HG02852 (cell line): Measurements from ENCODE around the gene RAB37.

Experiments used
- ATAC-seq: cut with Tn5 transposase; IDR thresholded peaks from one replicate; pipeline ENCODE4 v1.9.1; 2021; ENCODE audit warnings: mild to moderate bottlenecking, moderate library complexity; ENCODE audit not compliant: unreplicated experiment

Gene RAB37

GRCh38 chr17:74776990-74777389 is 39.9 kb downstream of the RAB37 start:
- ATAC-seq = no peak

GRCh38 chr17:74777901-74778515 is 41.0 kb downstream of the RAB37 start:
- ATAC-seq = no peak

GRCh38 chr17:74778960-74779359 is 41.9 kb downstream of the RAB37 start:
- ATAC-seq = no peak

DNA sequence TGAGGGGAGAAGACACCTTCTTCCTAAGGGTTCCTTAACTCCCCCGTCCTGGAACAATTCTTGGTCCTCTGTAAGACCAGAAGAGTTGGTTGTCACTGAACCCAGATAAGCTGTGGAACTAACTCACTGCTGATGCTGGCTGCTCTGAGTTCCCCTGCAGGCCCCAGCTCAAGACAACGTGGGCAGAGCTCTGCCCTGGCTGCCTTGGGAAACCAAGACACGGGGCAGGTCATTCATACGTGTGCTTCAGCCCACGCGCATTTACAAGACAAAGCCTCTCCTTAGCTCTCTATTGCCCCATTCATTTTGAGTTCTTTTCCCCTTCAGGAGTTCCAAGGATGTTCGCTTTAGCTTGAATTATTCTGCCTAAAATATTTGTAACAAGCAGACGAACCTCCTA is 42.4 kb downstream of the RAB37 start:
- no peak for ATAC-seq

- ATAC-seq = peak; percentile 58
Observed at GRCh38 chr17:74779948-74780400, 42.9 kb downstream of the RAB37 start.

DNA sequence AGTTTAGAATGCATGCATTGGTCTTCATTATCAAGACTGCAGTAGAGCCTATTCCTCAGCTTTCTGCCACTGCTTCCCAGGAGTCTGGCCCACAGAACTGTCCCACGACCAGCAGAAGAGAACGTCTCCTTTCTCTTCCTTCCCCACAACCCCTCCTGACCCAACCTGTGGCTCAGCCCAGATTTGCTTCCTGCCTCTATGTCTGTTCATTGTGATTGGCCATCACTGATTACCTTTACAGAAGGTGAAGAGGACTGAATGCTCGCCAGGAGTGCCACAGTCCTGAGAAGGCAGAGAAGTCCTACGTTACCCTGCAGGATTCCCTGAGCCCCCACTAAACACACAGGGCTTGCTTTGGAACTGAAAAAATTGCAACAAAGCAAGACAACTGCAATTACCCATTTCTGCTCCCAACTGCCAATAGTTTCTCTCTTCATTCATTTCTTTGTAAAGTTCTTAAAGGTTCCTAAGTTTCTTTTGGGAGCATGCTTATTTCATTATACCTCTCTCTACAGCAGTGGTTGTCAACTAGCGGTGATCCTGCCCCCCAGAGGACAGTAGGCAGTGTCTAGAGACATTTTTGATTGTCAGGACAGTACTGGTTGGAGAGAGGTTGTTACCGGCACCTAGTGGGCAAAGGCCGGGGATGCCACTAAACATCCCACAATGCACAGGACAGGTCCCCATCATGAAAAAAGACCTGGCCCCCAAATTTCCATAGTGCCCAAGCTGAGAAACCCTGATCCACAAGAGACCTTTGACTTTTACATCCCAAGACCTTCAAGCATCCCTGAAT is 43.6 kb downstream of the RAB37 start:
- no peak for ATAC-seq

DNA sequence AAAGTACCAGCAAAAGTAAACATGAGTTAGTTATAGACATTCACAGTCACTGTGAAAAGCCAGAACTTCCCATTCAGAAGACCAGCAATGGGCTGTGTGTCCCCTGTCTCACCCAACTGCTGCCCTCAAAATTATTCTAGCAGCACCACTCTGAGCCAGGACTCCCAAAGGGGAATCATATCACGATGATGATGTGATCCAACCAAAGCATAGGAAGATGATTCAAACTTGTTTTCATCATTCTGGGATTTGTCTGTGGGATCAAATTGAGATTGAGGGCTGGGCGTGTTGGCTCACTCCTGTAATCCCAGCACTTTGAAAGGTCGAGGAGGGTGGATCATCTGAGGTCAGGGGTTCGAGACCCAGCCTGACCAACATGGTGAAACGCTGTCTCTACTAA is 45.5 kb downstream of the RAB37 start:
- ATAC-seq = no peak

DNA sequence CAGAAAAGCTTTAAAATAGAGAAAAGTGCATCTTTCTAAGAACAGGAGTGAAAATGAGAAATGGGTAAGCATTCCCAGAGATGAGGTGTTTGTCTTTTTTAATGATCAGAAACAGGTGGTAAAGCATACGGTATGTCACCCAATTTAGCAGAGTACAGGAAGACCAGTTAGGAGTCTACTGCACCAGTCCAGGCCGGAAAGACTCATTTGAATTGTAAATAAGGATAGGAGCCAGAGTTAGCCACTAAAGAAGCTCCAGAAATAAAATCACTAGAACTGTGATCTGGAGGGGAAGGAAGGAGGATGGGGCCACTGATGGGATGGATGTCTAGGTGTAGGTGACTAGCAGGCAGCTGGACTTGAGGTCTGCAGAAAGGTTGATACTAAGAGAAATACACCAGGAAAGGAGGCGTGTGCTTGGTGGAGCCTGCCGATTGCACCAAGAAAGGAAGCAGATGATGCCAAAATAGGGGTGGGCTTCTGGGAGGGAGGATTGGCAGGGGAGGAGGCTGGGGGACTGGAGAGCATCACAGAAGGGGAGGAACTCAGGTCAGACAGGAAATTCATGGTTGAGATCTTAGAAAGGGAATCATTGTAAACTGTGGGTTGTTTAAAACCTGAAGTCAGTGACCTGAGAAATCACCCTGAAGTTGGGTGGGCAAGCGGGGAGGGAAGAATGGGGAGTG is 47.2 kb downstream of the RAB37 start:
- ATAC-seq = no peak

DNA sequence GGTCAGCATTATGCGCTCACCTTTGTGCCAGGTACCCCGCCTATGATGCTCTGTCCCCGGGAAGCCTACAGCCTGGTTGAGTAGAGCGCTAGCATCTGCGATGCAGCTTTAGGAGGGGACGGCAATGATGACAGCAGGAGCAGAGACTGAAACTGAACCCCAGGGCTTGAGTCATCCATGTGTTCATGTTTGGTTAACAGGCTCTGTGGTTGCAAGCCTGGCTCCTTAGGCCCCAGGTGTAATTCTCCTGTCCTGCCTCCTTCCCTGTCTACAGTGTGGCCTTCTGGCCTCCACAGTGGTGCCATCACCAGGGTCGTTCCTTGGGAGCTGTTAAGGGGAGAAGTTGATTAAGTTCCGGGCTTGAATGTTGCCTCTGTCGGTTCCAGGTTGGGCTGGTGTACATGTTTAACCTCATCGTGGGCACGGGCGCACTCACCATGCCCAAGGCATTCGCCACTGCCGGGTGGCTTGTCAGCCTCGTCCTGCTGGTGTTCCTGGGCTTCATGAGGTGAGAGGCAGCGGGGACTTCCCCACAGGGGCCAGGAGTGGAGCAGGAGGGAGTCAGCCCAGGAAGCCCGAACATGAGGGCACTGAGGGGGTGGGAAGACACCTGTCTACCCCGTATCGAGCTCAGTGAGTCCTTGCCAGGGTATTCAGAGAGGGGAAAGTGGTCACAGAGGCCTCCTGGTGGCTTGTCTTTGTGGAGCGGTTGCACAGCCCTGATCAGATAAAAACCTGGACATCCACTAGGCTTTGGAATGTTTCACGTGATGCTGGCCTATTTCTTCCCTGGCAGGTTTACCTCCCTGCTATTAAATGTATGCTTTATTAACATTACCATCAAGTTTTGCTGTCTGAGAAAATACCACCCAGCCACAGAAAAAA is 48.3 kb downstream of the RAB37 start:
- ATAC-seq = no peak

GRCh38 chr17:74785981-74786360 is 48.9 kb downstream of the RAB37 start:
- no peak for ATAC-seq

DNA sequence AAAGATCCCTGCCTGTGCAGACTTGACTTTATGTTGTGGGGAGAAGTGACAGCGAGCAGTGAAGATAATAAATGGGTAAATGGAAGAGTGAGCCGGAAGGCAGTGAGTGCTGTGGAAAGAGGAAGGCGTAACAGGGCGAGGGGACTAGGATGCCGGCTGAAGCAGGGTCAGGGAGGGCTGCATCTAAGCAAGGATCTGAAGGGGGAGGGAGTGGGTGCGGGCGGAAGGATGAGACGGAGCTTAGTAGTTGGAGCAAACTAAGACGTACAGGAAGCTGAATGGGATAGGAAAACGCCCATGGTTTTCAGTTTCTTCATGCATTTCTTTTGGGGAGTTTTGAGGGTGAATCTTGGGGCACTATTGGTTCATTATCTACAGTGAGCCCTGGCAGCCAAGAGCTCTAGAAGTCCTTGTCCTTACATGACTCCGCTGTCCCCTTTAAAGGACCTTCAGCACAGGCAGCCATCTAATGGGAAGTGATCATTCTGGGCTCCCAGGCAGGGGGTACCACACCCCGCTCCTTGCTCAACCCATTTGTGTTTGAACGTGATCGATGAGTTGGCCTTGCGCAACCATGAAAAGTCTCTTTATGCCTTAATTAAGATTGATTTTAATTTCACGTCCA is 49.5 kb downstream of the RAB37 start:
- no peak for ATAC-seq

DNA sequence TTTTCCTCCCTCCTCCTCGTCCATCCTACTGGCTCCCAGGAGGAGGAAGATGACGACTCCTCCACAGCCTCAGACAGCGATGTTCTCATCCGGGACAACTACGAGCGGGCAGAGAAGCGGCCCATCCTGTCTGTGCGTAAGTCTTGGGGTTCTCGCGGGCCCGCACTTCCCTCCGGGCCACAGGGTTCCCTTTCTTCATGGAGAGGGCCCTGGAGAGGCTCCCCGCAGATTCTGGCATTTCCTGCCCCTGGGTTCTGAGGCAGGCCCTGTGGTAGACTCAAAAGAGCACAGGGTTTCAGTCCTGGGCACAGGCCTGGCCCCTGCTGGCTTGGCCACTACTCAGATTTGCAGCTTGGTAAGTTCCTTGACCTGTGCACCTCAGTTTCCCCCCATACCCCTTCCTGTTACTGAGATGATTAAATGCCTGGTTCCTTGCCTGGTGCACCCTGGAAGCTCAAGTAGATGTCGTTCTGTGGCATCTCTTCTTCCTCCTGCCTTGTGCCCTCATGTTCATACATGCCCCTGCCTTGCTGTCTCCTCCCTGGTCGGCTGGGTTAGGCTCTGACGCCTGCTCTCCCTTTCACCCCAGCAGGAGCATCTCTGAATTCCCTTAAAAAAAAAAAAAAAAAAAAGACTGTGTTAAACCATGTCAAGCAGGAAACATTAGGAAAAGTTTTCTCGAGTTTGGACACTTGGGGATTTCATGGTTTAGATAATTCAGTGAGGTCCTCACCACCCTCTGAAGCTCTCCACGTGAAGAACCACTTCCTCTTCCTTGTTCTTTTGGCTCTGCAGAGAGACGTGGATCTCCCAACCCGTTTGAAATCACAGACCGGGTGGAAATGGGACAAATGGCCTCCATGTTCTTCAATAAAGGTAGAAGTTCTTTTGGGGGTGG is 53.4 kb downstream of the RAB37 start:
- no peak for ATAC-seq

GRCh38 chr17:74792586-74793105 is 55.6 kb downstream of the RAB37 start:
- ATAC-seq = no peak

- no peak for ATAC-seq
Observed at GRCh38 chr17:74795327-74796020, 58.4 kb downstream of the RAB37 start.

DNA sequence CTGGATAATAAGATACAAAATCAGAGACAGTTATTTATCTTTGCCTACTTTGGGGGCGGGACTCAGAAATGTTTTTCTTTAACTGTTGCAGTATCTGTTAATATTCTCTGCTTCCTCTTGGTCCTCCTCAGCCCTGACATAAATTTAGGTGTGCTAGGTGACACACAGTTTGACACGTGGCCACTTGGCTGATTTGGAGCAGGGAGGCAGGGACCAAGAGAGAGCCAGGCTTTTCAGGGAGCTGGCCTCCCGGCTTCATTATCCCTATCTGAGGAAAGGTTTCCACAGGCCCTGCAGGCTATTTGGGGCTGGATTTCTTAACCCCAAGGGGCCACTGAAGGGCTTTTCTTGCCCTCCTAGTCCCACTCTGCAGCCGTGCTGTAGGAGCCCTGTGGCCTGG is 59.2 kb downstream of the RAB37 start:
- no peak for ATAC-seq

DNA sequence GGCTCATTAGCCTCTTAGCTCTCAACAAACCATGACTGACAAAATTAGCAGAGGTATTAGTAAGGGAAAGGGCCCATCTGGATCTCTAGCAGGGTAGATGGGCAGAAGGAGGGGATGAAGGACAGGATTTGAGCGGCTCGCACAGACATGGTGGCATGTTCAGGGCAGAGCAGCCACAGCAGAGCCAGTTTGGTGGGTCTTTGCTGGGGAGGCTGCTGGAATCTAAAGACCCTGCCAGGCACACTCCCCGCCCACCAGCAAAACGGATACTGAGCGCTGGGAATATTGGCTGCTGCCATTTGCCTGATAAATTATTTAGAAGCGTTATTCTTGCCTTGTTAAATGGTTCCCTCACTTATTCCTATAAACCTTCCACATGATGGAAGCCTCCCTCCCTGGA is 59.8 kb downstream of the RAB37 start:
- ATAC-seq = no peak
